H1 (cell line): Measurements from ENCODE around the gene RIC8A. TPM values are rescaled to one million over a fixed set of nuclear protein-coding genes. Genes with fewer than 3 reads are reported as not detected.

Experiments used
- CTCF ChIA-PET: fragments of 300-600 bp; sonication (Branson Sonifier 250); formaldehyde crosslinking; loops from one replicate; lab custom pipeline; 2021; ENCODE audit not compliant: partially characterized antibody; lab: Charles Lee
- POLR2A ChIA-PET: fragments of 300-600 bp; sonication (Branson Sonifier 250); formaldehyde crosslinking; loops from one replicate; lab custom pipeline; 2021; ENCODE audit warnings: inconsistent platforms; ENCODE audit not compliant: partially characterized antibody; lab: Charles Lee
- DNase-seq, 2 experiments: peaks; one replicate each; pipeline versions ENCODE4 v3.0.0 to v3.0.0-alpha.2; 2010 to 2022; ENCODE audit warnings: low spot score in 2 of 2, low read depth in 1 of 2, mixed read lengths in 1 of 2
- FAIRE-seq: peaks from 2 replicates; lab custom pipeline; 2011; peaks lifted over from hg19 to GRCh38; lab: Jason Lieb, UNC
- H2AFZ ChIP-seq: 2 replicates; pipeline ENCODE4 v1.8.1; 2012; ENCODE audit warnings: low read length, inconsistent platforms
- H2AK5ac ChIP-seq: 2 replicates; pipeline ENCODE4 v1.6.1; 2013; ENCODE audit warnings: low read depth, low read length
- H2BK120ac ChIP-seq: replicated peaks from 2 replicates; pipeline ENCODE3; 2013; ENCODE audit warnings: low read depth, low read length, inconsistent platforms
- H2BK12ac ChIP-seq: 2 replicates; pipeline ENCODE4 v1.6.1; 2013; ENCODE audit warnings: low read depth, low read length
- H2BK15ac ChIP-seq: 2 replicates; pipeline ENCODE4 v1.6.1; 2013; ENCODE audit warnings: low read length
- H2BK20ac ChIP-seq: 2 replicates; pipeline ENCODE4 v1.6.1; 2013; ENCODE audit warnings: low read length
- H2BK5ac ChIP-seq: 2 replicates; pipeline ENCODE4 v1.6.1; 2013; ENCODE audit warnings: low read depth, low read length
- H3K14ac ChIP-seq: 2 replicates; pipeline ENCODE4 v1.6.1; 2013; ENCODE audit warnings: inconsistent platforms; ENCODE audit not compliant: insufficient read length
- H3K18ac ChIP-seq: 2 replicates; pipeline ENCODE4 v1.6.1; 2013; ENCODE audit warnings: low read length; ENCODE audit errors: extremely low read depth
- H3K23ac ChIP-seq: 2 replicates; pipeline ENCODE4 v1.6.1; 2013; ENCODE audit warnings: inconsistent platforms; ENCODE audit not compliant: insufficient read length
- H3K23me2 ChIP-seq: 2 replicates; pipeline ENCODE4 v1.6.1; 2013; ENCODE audit warnings: low read depth, low read length
- H3K27ac ChIP-seq: 2 replicates; pipeline ENCODE4 v1.6.1; 2011; ENCODE audit warnings: low read depth, low read length, inconsistent platforms
- H3K27me3 ChIP-seq, 4 experiments: replicated peaks in 1 of 4; 1 replicate in 1 of 4; 2 replicates in 3 of 4; pipeline versions ENCODE4 v1.6.1 to v1.8.1; 2011 to 2013; ENCODE audit warnings: low read length in 3 of 4, mild to moderate bottlenecking in 3 of 4, inconsistent platforms in 2 of 4, mixed read lengths in 2 of 4, moderate library complexity in 1 of 4; ENCODE audit not compliant: control insufficient read depth in 3 of 4, insufficient read depth in 3 of 4; ENCODE audit errors: extremely low read depth in 1 of 4
- H3K36me3 ChIP-seq, 4 experiments: 2 replicates each; pipeline versions ENCODE4 v1.6.1 to v1.8.1; 2011 to 2013; ENCODE audit warnings: mild to moderate bottlenecking in 4 of 4, low read length in 3 of 4, moderate library complexity in 2 of 4, control low read depth in 1 of 4, inconsistent platforms in 1 of 4; ENCODE audit not compliant: insufficient read depth in 4 of 4, control insufficient read depth in 2 of 4
- H3K4ac ChIP-seq: replicated peaks from 2 replicates; pipeline ENCODE3; 2013; ENCODE audit warnings: low read length, low read depth, mixed read lengths, inconsistent platforms; ENCODE audit not compliant: insufficient read length
- H3K4me1 ChIP-seq, 4 experiments: replicated peaks in 1 of 4; 1 replicate in 1 of 4; 2 replicates in 3 of 4; pipeline versions ENCODE4 v1.6.1 to v1.8.1; 2011 to 2013; ENCODE audit warnings: low read length in 3 of 4, inconsistent platforms in 2 of 4, mixed read lengths in 1 of 4; ENCODE audit not compliant: insufficient read depth in 4 of 4, control insufficient read depth in 3 of 4
- H3K4me2 ChIP-seq, 2 experiments: 2 replicates each; pipeline versions ENCODE4 v1.6.1 to v1.8.1; 2011 to 2013; ENCODE audit warnings: low read depth in 2 of 2, low read length in 2 of 2, control low read depth in 1 of 2, inconsistent platforms in 1 of 2, mild to moderate bottlenecking in 1 of 2; ENCODE audit not compliant: insufficient read depth in 1 of 2
- H3K4me3 ChIP-seq, 4 experiments: fragments of 200-600, 300-600 bp in 1 of 4; sonication (generic), shearing (Covaris generic), sonication (Bioruptor Twin) in 1 of 4; 2 replicates each; pipeline versions ENCODE4 v1.5.1 to v1.8.1; 2011 to 2016; ENCODE audit warnings: low read length in 4 of 4, low read depth in 3 of 4, control low read depth in 2 of 4, inconsistent platforms in 2 of 4, mild to moderate bottlenecking in 2 of 4, mixed read lengths in 1 of 4, moderate library complexity in 1 of 4; ENCODE audit not compliant: insufficient read depth in 2 of 4; ENCODE audit errors: extremely low read depth in 1 of 4
- H3K56ac ChIP-seq: replicated peaks from 2 replicates; pipeline ENCODE3; 2013; ENCODE audit warnings: low read depth, mild to moderate bottlenecking, mixed read lengths, low read length, inconsistent platforms; ENCODE audit not compliant: insufficient read length
- H3K79me1 ChIP-seq: 2 replicates; pipeline ENCODE4 v1.6.1; 2013; ENCODE audit warnings: low read depth, low read length, control low read depth
- H3K79me2 ChIP-seq, 2 experiments: 2 replicates each; pipeline versions ENCODE4 v1.6.1 to v1.8.1; 2012 to 2013; ENCODE audit warnings: low read length in 2 of 2, mild to moderate bottlenecking in 2 of 2, inconsistent platforms in 1 of 2; ENCODE audit not compliant: insufficient read depth in 2 of 2, control insufficient read depth in 1 of 2
- H3K9ac ChIP-seq, 4 experiments: replicated peaks in 1 of 4; 1 replicate in 1 of 4; 2 replicates in 3 of 4; pipeline versions ENCODE4 v1.6.1 to v1.8.1; 2011 to 2013; ENCODE audit warnings: low read depth in 3 of 4, low read length in 3 of 4, control low read depth in 2 of 4, mild to moderate bottlenecking in 2 of 4, moderate library complexity in 2 of 4, inconsistent platforms in 1 of 4; ENCODE audit errors: extremely low read depth in 1 of 4
- H3K9me3 ChIP-seq, 2 experiments: 2 replicates each; pipeline versions ENCODE4 v1.6.1 to v1.8.1; 2012 to 2013; ENCODE audit warnings: mild to moderate bottlenecking in 2 of 2, moderate library complexity in 2 of 2, control low read depth in 1 of 2, inconsistent platforms in 1 of 2, low read depth in 1 of 2, low read length in 1 of 2, mixed read lengths in 1 of 2; ENCODE audit not compliant: insufficient read depth in 2 of 2
- H4K20me1 ChIP-seq, 2 experiments: replicated peaks in 1 of 2; 2 replicates each; pipeline versions ENCODE3 to v1.8.1; 2011 to 2013; ENCODE audit warnings: inconsistent platforms in 2 of 2, low read length in 2 of 2, mild to moderate bottlenecking in 1 of 2; ENCODE audit not compliant: insufficient read depth in 2 of 2, control insufficient read depth in 1 of 2
- H4K5ac ChIP-seq: 2 replicates; pipeline ENCODE4 v1.6.1; 2013; ENCODE audit warnings: low read length, low read depth, mixed read lengths, inconsistent platforms; ENCODE audit not compliant: insufficient read length
- H4K8ac ChIP-seq: 2 replicates; pipeline ENCODE4 v1.8.0; 2013; ENCODE audit warnings: mild to moderate bottlenecking, moderate library complexity, low read length, inconsistent platforms; ENCODE audit not compliant: insufficient read depth; ENCODE audit errors: extremely low read depth
- H4K91ac ChIP-seq: replicated peaks from 2 replicates; pipeline ENCODE3; 2013; ENCODE audit warnings: low read length, mixed read lengths, inconsistent platforms; ENCODE audit not compliant: insufficient read length
- CHD2 ChIP-seq: IDR thresholded peaks from 2 replicates; pipeline ENCODE4 v1.6.1; 2012; ENCODE audit warnings: low read length, improper control_type of control experiment
- EGR1 ChIP-seq: IDR thresholded peaks from 2 replicates; pipeline ENCODE4 v1.6.1; 2011; ENCODE audit warnings: low read depth, low read length, borderline replicate concordance
- HDAC6 ChIP-seq: IDR thresholded peaks from one replicate; pipeline ENCODE4 v1.7.1; 2012; ENCODE audit warnings: low read depth, mild to moderate bottlenecking, inconsistent platforms, low read length, moderate library complexity
- NRF1 ChIP-seq: IDR thresholded peaks from 2 replicates; pipeline ENCODE4 v1.6.1; 2011; ENCODE audit warnings: mild to moderate bottlenecking, low read depth, low read length, improper control_type of control experiment
- RAD21 ChIP-seq, 2 experiments: IDR thresholded peaks in 1 of 2; conservative IDR thresholded peaks in 1 of 2; 2 replicates each; pipeline ENCODE4 v1.6.1; 2011; ENCODE audit warnings: low read depth in 2 of 2, low read length in 2 of 2, improper control_type of control experiment in 1 of 2, inconsistent platforms in 1 of 2, mild to moderate bottlenecking in 1 of 2, moderate library complexity in 1 of 2
- WGBS, 2 experiments: shearing (Covaris generic) in 1 of 2; methylation state at CpG; one replicate each; pipeline versions ENCODE4 v1.1.6 to v1.1.7; 2013 to 2015; ENCODE audit warnings: low lambda C conversion rate in 2 of 2, mixed read lengths in 2 of 2, inconsistent platforms in 1 of 2, low coverage in 1 of 2, missing lambda C conversion rate in 1 of 2; ENCODE audit not compliant: insufficient replicate concordance in 2 of 2, insufficient coverage in 1 of 2, insufficient read length in 1 of 2; ENCODE audit errors: extremely low coverage in 1 of 2, missing lambda C conversion rate in 1 of 2; 5-methylcytosine and 5-hydroxymethylcytosine counted together
- polyA plus RNA-seq, 7 experiments: library from polyadenylated mRNA; depleted of rRNA in 3 of 7; stranded (reverse) in 5 of 7; unstranded in 2 of 7; fragments of >200 nt in 5 of 7; fragments of 200-250 nt in 2 of 7; gene quantifications; 1 replicate in 5 of 7; 2 replicates in 1 of 7; 4 replicates in 1 of 7; pipeline versions ENCODE4 v1.2.1 to v1.2.3, GENCODE V29; 2011 to 2013; ENCODE audit warnings: missing spikeins in 2 of 7, mixed read lengths in 2 of 7
- total RNA-seq: library from RNA; stranded (reverse); fragmentation: NEBNext Ultra II Directional; extraction: Animal tissue kit (Norgen Biotek cat#: 25700); gene quantifications from 2 replicates; pipeline ENCODE4 v1.2.1, GENCODE V29; 2021

The RIC8A gene
- total and polyA plus RNA-seq, 2 of the 8 experiments (the other 6 are each of a cell fraction or from before 2014, with no cell fraction given), result 67.0 to 105 TPM

- Histone ChIP-seq H3K79me1 (no peaks in the 10 kb centered on the region), H3K27me3 (no peaks in the 10 kb centered on the region)
- FAIRE-seq, result no peak
Measured at GRCh38 chr11:196786-197731, 10.4 kb upstream of the RIC8A start.

More at GRCh38 chr11:196786-197731, 10.4 kb upstream of the RIC8A start:
- Histone ChIP-seq H4K91ac (no peak overlapping the region), H2AFZ (no peak overlapping the region), H3K23me2 (no peaks in the 10 kb centered on the region), H2BK5ac (no peak overlapping the region), H2BK120ac (no peak overlapping the region), H3K4me3 (no peak overlapping the region), H2BK15ac (no peak overlapping the region), H3K4me1 (no peaks in the 10 kb centered on the region), H3K4me2 (no peak overlapping the region), H3K23ac (no peak overlapping the region)
- DNase-seq, result peak in 1 of 2 experiments; percentile 33
- CTCF ChIA-PET, result interaction anchor here (1.4 kb wide), 2 partner anchors 54 to 166 kb away, joined by 3 to 4 read pairs; no protein-coding TSS in a partner anchor
- TF ChIP-seq EGR1, result no peak
- no peak for TF ChIP-seq NRF1
- no peak for TF ChIP-seq CHD2
- TF ChIP-seq RAD21 (IDR thresholded peaks at IDR 0.05 in 1 of 2, conservative IDR thresholded peaks at IDR 0.05 in 1 of 2; ENCODE audit: low read depth in 2 of 2, low read length in 2 of 2), result no peak
- TF ChIP-seq HDAC6, result no peak
- TF ChIP-seq, all 59 proteins: peak for 0
- no peak overlapping the region for H2AK5ac ChIP-seq
- H3K9me3 ChIP-seq, result peaks cover 0 to 12% of the 10 kb centered on the region in 2 experiments; a peak in 1 of 4 replicates
- no peak overlapping the region for H2BK20ac ChIP-seq
- no peak overlapping the region for H4K5ac ChIP-seq
- no peak overlapping the region for H3K27ac ChIP-seq
- WGBS, 2 experiments, result 91% methylated on average over 20 of the region's 23 CpGs; no CpG with 5 or more reads in 1 of the 2 experiments
- H3K4ac ChIP-seq, result no peak overlapping the region
- no peak overlapping the region for H3K14ac ChIP-seq
- H4K8ac ChIP-seq, result no peak overlapping the region
- H3K9ac ChIP-seq, result no peak overlapping the region
- H3K36me3 ChIP-seq, result no peaks in the 10 kb centered on the region
- no peaks in the 10 kb centered on the region for H3K79me2 ChIP-seq
- H2BK12ac ChIP-seq, result no peak overlapping the region
- POLR2A ChIA-PET, result interaction anchor here (0.8 to 1.0 kb wide), 4 partner anchors 10 to 171 kb away, joined by 3 to 4 read pairs (median 4); partner anchors contain the start of genes BET1L and RIC8A
- H3K56ac ChIP-seq, result no peak overlapping the region
- H4K20me1 ChIP-seq, result no peaks in the 10 kb centered on the region
- no peak overlapping the region for H3K18ac ChIP-seq
